Measurements from ENCODE around the gene MIOS.

Gene MIOS

DNA sequence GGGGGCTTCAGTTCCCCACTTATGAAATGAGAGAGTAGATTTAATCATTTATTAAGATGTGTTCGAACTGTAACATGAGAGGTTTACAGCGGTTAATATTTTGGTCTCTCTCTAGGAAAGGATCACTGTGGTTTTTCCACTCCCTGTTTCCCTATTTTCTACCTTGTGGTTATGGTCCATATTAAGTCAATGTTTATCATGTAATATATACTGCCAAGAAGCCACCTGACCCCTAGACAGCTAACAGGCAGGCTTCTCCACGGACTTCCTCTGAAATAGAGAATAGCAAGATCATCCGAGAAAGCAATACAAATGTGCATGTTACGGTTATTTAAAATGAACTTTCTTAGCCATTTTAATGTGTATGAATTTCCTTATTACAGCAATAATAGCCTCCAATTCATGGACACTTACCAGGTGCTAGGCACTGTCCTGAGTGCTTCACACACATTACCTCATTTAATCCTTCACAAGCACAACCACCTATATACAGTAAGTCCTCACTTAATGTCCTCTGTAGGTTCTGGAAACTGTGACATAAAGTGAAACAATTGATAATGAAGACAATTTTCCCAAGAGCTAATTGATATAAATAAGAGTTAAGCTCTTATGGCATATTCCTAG is 30.2 kb upstream of the MIOS start:
- DNase-seq (ENCODE audit: low read depth), result no peak
- TF ChIP-seq POLR2A (IDR thresholded peaks at IDR 0.05; ENCODE audit: extremely low read depth, insufficient read length) (no peak), MYC (IDR thresholded peaks at IDR 0.05; ENCODE audit: low read depth, low read length) (no peak)
- TF ChIP-seq, protein P1, sequence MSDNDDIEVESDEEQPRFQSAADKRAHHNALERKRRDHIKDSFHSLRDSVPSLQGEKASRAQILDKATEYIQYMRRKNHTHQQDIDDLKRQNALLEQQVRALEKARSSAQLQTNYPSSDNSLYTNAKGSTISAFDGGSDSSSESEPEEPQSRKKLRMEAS (IDR thresholded peaks at IDR 0.05; ENCODE audit: low read depth, low read length), result no peak
- TF ChIP-seq, protein P2, sequence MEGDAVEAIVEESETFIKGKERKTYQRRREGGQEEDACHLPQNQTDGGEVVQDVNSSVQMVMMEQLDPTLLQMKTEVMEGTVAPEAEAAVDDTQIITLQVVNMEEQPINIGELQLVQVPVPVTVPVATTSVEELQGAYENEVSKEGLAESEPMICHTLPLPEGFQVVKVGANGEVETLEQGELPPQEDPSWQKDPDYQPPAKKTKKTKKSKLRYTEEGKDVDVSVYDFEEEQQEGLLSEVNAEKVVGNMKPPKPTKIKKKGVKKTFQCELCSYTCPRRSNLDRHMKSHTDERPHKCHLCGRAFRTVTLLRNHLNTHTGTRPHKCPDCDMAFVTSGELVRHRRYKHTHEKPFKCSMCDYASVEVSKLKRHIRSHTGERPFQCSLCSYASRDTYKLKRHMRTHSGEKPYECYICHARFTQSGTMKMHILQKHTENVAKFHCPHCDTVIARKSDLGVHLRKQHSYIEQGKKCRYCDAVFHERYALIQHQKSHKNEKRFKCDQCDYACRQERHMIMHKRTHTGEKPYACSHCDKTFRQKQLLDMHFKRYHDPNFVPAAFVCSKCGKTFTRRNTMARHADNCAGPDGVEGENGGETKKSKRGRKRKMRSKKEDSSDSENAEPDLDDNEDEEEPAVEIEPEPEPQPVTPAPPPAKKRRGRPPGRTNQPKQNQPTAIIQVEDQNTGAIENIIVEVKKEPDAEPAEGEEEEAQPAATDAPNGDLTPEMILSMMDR (IDR thresholded peaks at IDR 0.05; ENCODE audit: low read depth, low read length), result no peak

DNA sequence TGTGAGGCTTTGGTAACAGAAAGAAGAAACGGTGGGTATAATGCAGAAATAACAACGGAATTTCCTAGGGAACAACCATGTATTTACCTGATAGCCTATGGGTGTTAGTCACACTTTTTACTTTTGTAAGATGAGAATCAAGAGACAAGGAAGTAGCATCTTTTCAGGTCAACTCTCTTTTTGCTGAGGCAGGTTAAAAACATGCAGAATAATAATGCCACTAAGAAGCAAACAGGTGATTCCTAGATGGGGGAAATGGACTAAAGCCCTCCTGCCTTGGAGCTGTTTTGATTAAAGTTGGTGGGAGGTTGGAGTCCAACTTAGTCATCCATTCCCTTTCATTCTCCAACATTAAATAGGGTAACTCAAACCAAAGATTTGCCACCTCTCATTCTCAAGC is 29.0 kb upstream of the MIOS start:
- TF ChIP-seq MYC (IDR thresholded peaks at IDR 0.05; ENCODE audit: low read depth, low read length), result no peak
- TF ChIP-seq, protein P1 (IDR thresholded peaks at IDR 0.05; ENCODE audit: low read depth, low read length), result no peak
- TF ChIP-seq, protein P2 (IDR thresholded peaks at IDR 0.05; ENCODE audit: low read depth, low read length), result no peak
- no peak for TF ChIP-seq POLR2A (IDR thresholded peaks at IDR 0.05; ENCODE audit: extremely low read depth, insufficient read length)
- H3K4me3 ChIP-seq (ENCODE audit: low read depth, low read length), result no peak overlapping the region
- no peak for DNase-seq (ENCODE audit: low read depth)

More for the DNA sequence above, 30.2 kb upstream of the MIOS start:
- H3K4me3 ChIP-seq (ENCODE audit: low read depth, low read length), result no peak overlapping the region

DNA sequence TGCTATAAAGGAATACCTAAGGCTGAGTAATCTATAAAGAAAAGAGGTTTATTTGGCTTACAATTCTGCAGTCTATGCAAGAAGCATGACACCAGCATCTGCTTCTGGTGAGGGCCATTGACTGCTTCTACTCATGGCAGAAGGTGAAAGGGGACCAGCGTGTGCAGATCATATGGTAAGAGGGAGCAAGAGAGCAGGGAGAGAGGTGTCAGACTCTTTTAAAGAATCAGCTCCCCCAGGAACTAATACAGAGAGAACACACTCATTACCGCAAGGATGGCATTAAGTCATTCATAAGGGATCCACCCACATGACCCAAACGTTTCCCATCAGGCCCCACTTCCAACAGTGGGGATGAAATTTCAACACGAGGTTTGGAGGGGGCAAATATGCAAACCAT is 27.5 kb upstream of the MIOS start:
- H3K4me3 ChIP-seq (ENCODE audit: low read depth, low read length), result no peak overlapping the region
- DNase-seq (ENCODE audit: low read depth), result no peak
- TF ChIP-seq MYC (IDR thresholded peaks at IDR 0.05; ENCODE audit: low read depth, low read length) (no peak), POLR2A (IDR thresholded peaks at IDR 0.05; ENCODE audit: extremely low read depth, insufficient read length) (no peak)
- TF ChIP-seq, protein P1 (IDR thresholded peaks at IDR 0.05; ENCODE audit: low read depth, low read length), result no peak
- TF ChIP-seq, protein P2 (IDR thresholded peaks at IDR 0.05; ENCODE audit: low read depth, low read length), result no peak

DNA sequence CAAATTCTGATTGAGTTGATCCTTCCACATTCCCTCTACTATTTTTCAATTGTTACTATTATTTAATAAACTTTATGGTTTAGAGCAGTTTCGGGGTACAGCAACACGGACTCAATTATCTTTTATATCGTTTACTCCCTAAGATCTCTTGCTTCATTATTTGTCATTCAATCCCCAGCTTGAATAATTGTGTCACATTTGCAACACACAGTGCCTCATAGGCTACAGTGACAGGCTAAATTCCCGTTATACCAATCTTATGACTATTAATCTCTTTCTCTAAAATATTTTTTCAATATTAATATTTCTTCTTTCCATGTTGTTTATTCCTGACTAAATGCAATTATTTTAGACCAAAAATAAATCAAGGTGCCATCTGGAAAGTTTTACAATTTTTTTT is 27.0 kb upstream of the MIOS start:
- TF ChIP-seq, protein P2 (IDR thresholded peaks at IDR 0.05; ENCODE audit: low read depth, low read length), result no peak
- TF ChIP-seq, protein P1 (IDR thresholded peaks at IDR 0.05; ENCODE audit: low read depth, low read length), result no peak
- no peak for TF ChIP-seq MYC (IDR thresholded peaks at IDR 0.05; ENCODE audit: low read depth, low read length)
- no peak for TF ChIP-seq POLR2A (IDR thresholded peaks at IDR 0.05; ENCODE audit: extremely low read depth, insufficient read length)
- DNase-seq (ENCODE audit: low read depth), result no peak
- H3K4me3 ChIP-seq (ENCODE audit: low read depth, low read length), result no peak overlapping the region

DNA sequence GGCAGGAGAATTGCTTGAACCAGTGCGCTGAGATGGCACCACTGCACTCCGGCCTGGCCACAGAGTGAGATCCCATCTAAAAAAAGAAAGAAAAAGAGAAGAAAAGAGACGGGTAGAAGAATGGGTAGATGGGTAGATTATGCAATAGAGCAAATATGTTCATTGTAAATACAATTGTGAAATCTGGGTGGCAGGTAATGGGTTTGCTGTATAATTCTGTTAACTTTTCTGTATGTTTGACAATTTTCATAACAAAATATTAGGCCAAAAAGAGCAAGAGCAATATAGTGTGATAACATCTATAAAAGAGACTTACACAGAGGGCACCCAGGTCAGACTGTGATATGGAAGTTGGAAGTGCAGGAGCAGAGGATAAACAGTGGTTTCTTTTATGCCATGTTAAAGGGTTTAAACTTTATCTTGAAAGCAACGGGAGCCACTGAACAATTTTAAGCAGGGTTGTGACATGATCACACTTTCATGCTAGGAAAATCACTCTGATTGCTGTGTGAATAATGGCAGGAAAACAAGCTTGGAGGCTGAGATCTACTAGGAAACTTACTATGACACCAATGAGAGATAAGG is 24.3 kb upstream of the MIOS start:
- TF ChIP-seq POLR2A (IDR thresholded peaks at IDR 0.05; ENCODE audit: extremely low read depth, insufficient read length) (no peak), MYC (IDR thresholded peaks at IDR 0.05; ENCODE audit: low read depth, low read length) (no peak)
- TF ChIP-seq, protein P2 (IDR thresholded peaks at IDR 0.05; ENCODE audit: low read depth, low read length), result no peak
- TF ChIP-seq, protein P1 (IDR thresholded peaks at IDR 0.05; ENCODE audit: low read depth, low read length), result no peak
- no peak overlapping the region for H3K4me3 ChIP-seq (ENCODE audit: low read depth, low read length)
- DNase-seq (ENCODE audit: low read depth), result no peak
